HG02623 (cell line): ENCODE results near the gene EIF5B.
"Not testable (repeated sequence)": the region's sequence is repeated elsewhere in the genome, so short reads cannot be mapped to it uniquely, and the experiment has no call there.

ENCODE experiments used
- ATAC-seq: cut with Tn5 transposase; IDR thresholded peaks from one replicate; pipeline ENCODE4 v1.9.1; 2021; ENCODE audit warnings: moderate library complexity; ENCODE audit not compliant: unreplicated experiment

EIF5B gene

DNA sequence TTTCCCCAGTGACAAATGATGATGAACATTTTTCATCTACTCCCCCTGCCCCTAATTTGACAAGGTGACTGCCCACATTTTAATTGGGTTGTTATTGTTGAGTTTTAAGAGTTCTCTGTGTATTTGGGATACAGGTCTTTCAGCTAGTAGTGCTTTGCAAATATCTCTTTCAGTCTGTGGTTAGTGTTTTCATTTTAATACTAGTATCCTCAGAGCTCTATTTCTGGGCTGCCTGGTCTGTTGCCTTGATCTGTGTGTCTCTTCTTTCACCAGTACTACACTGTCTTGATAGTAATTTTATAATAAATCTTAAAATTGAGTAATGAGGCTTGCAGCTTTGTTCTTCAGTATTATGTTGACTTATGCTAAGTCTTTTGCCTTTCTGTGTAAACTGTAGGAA lies 19.7 kb downstream of the EIF5B start:
- ATAC-seq: no peak

DNA sequence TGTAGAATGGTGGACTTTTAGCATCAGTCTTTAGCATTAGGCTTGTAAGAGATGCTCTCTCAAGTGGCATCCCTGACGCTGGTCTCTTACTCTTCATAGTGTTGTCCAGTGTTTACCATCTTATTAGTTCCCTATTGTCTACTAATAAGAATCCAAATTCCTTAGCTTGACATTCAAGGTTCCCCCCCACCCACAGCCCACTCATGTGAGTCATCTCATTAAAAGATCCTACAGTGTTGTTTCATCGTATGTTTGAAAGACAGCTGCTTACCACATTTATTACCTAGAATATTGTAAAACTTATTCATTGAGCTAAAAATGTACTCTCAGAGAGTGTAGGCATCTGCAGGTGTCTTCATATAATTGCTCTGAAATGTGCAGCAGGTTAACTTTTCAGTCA lies 28.5 kb downstream of the EIF5B start:
- ATAC-seq: no peak

DNA sequence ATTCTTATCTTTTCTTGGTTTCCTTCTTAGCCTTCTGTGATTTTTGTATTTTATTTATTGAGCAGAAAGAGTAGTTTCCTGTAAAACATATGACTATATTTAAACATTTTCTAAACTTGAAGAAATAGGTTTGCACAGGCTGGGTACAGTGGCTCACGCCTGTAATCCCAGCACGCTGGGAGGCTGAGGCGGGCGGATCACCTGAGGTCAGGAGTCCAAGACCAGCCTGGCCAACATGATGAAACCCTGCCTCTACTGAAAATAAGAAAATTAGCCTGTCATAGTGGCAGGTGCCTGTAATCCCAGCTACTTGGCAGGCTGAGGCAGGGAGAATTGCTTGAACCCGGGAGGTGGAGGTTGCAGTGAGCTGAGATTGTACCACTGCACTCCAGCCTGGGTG lies 31.7 kb downstream of the EIF5B start:
- not testable (repeated sequence) for ATAC-seq

DNA sequence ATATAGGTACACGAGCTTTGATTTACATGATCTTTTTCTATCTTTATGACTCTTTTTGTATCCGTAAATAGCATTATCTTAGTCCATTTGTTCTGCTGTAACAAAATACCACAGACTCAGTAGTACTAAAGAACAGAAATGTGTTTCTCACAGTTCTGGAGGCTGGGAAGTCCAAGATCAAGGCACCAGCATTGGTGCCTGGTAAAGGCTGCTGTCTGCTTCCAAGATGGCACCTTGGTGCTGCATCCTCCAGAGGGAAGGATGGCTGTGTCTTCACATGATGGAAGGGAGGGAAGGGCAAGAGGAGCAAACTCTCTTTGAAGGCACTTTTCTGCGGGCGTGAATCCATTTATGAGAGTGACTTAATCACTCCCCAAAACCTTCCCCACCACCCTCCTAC lies 36.0 kb downstream of the EIF5B start:
- no peak for ATAC-seq

DNA sequence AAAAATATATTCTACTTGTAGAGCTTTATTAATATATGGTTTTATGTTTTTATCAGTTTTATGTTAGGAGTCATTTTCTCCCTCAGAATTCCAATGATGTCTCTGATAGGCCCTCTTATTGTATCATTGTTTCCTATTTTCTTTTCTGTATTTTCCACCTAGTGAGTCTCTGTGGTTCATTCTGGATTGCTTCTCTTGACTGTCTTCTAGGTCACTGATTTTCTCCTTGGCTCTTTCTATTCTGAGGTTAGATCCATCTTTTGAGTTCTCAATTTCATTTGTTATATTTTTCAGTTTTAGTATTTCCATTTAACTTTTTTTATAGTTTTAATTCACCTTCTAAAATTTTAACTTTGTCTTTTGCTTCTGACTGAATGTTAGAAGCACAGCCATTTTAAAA lies 37.6 kb downstream of the EIF5B start:
- no peak for ATAC-seq

DNA sequence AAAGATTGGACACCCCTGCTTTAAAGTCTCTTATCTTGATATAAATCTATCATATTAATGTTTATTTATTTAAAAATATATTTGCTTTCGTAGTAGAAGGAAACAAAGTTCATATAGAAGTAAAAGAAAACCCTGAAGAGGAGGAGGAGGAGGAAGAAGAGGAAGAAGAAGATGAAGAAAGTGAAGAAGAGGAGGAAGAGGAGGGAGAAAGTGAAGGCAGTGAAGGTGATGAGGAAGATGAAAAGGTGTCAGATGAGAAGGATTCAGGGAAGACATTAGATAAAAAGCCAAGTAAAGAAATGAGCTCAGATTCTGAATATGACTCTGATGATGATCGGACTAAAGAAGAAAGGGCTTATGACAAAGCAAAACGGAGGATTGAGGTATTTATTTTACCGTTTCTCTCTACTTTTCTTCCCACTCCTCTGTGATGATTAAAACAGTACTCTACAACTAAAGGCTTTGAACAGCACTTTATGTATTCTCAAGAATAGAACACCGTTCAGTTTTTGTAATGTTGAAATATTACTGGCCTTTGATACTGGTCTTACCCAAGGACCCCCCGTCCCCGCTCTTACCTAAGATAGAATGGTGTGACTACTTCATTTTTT lies 39.2 kb downstream of the EIF5B start:
- no peak for ATAC-seq

DNA sequence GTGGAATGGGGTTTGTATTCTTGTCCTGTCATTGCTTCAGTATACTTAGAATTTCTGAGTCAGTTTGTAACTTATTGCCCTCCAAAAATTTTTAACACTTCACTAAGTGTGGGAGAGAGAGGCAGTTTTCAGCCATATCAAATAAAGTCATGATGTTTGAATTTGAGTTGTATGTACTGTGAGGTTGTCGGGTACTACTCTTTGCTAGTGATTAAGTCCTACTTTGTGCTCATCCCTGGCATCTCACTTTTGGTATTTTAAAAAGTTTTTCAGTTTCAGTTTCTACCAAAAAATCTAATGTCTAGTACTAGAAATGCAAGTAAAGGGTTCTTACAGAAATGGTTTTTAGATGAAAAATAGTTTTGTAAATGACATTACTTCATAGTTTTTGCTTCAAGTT lies 40.7 kb downstream of the EIF5B start:
- no peak for ATAC-seq

DNA sequence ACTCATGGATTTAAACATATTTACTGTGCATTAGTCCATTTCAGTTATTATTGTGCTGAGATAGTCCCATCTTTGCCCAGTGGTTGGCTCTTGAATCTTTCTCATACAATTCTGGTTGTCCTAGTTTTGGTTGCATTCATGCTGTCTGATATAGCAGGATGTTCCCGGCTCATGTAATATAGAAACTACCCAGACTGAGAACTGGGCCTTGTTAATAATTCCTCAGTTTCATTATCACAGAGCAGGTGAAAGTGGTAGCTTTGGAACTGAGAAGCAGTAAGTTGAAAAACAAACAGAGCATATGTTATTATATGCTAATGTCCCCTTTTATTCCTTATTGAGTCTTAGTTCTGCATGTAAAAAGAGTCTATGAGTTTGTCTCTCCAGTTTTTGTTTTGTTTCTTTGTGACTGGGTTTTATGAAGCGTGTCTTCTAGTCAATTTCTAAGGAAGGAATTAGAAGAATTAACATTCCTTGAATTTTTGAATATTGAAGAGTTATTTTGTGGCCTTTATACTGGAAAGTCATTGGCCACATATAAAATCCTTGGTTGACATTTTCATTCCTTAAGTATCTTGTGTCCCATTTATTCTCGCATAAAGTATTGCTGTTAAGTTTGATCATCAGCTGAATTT lies 43.3 kb downstream of the EIF5B start:
- ATAC-seq: no peak

DNA sequence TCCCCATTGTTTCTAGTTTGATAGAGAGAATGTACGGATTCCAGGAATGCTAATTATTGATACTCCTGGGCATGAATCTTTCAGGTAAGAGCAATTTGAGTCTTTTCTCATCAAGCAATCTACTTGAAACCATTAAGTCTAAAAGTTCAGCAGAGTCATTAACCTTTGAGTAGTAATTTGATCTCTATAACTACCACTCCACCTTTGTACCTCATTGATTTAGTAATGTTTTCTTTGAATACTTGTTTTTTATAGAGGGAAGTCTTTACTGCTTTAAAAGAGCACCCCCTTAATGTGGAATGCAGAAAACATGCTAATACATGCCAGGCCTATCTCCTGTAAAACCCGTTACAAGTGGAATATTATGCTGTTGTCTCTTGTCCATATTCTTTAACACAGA lies 45.0 kb downstream of the EIF5B start:
- ATAC-seq: no peak

DNA sequence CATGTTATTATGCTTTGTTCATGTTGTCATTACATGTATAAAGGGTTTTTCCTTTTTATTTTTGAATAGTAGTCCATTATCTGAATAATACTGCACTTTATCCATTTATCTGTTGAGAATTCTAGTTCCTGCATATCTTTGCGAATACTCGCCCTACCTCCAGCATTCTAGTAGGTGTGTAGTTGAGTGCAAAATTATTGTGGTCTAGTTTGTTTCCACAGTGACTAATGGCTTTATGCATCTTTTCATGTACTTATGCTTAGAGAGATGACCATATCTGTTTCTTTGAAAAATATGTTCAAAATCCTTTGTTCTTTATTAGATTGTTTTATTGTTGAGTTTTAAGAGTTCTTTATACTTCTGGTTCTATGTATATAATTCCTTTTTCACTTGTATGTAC lies 48.8 kb downstream of the EIF5B start:
- no peak for ATAC-seq

DNA sequence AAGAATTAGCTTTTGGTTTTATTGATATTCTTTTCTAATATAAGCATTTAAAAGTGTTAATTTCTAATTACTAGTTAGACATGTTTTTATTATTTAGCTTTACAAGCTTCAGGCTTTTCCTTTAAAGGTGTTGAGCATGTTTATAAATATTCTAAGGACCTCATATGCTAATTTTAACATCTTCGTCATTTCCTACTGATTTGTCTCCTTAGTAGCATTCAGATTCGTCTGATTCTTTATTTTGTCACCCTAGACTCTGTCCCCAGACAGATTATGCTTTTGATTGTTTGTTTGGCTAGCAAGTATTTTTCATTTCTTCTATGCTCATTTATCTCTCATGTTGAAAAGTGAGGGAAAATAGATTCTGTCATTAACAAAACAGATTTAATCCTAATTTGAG lies 51.7 kb downstream of the EIF5B start:
- ATAC-seq: no peak

DNA sequence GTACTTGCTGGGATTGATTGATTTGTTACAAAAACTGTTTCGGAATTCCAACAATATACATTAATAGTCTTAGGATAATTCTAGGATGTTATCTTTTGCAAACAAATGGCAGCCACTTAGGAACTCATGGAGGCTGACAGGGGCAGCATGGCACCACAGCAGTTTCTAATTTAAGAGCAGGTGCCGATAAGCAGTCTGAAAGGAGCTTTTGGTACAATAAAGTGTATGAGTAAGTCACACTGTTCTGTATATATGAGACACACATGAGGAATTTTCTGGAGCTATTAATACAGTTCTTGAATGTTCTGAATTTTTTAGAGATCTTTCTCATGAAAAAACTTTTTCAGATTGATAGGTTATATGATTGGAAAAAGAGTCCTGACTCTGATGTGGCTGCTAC lies 52.2 kb downstream of the EIF5B start:
- no peak for ATAC-seq

DNA sequence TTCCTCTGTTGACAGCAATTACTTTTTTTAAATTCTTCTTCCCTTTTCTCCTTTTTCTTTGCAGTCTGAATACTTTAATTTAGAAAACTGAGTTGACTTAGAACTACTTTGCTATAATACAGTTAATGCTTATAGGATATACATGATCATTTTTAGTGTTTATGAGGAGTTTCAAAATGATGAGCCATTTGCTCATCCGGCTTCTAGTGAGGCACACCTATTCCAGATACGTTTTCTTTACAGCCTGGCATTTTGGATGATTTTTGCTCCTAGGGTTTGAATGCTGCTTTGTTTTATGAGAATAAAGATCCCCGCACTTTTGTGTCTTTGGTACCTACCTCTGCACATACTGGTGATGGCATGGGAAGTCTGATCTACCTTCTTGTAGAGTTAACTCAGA lies 52.8 kb downstream of the EIF5B start:
- no peak for ATAC-seq

DNA sequence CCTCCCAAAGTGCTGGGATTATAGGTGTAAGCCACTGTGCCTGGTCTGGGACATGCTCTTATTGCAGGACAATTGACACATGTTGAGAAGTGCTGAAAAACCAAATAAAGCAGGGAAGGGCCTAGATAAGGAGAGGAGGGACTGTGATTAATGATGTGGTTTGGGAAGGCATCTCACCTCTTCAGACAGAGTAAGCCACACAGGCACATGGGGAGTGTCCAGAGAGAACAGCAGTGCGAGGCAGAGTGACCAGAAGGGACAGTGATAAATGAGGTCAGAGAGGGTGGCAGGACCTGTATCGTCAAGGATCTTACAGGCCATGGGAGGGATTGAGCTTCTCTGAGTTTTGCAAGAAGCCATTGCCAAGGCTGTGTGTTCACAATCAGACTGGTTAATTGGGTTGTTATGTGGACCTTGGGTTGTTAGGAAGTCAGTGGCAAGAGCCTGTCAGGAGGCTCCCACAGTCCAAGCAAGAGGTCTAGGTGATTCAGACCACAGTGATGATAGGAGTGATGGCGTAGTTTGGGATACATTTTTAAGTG lies 58.5 kb downstream of the EIF5B start:
- no peak for ATAC-seq

DNA sequence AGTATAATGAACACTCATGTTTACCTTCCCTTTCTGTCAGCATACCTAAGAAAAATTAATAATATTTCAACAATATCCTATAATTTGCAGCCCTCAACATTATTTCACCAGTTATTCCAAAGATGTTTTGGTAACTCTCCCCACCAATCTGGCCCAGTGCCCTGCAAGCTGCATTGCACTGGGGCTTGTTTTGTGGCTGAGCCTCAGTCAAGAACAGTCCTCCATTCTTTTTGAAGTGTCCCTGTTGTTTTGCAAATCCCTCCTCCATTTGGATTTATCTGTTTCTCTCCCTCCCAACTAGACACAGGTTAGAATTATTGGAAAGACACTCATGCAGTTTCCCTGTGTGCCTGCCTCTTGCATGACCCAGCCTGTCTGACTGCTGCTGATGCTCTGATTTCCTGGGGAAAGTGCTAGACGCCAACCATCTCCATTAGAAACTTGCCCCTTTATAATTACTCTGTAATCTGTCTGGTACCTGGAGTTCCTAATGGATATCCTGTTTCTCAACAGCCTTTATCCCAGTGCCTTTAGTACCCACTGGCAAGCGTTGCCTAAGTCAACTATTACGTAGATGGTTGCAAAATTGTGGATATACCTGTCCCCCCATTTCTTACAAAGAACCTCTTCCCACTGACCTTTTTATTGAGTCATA lies 60.2 kb downstream of the EIF5B start:
- no peak for ATAC-seq

DNA sequence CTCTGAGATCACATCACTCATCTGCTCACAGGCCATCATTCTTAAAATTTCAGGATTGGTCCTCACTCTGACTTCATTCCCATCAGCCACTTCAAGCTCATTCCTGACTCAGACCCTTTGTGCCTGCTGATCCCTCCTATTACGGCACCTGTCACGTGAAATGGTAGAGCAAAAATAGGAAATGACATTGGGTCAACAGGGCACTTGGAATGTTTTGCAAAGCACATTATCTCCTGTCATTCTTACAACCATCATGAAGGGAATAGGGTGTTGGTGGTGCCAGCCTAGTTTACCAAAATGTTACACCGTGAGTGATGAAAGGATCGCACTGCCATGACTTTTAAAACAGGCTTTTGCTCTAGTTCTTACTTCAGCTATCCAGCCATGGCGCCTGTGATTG lies 61.1 kb downstream of the EIF5B start:
- ATAC-seq: no peak

DNA sequence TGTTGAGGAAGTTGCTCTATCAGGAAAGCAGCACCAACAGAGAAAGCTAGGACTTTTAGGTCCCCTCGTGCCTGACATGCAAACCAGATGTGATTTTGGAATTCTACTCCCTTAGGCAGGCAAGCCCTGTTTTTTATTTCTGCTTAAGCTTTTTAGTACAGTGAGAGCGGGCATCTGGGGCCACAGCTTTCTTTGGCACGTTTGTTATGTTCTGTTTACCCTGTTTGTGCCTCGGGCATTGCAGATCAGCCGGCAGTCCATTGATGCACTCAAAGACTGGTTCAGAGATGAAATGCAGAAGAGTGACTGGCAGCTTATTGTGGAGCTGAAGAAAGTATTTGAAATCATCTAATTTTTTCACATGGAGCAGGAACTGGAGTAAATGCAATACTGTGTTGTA lies 61.9 kb downstream of the EIF5B start:
- no peak for ATAC-seq

DNA sequence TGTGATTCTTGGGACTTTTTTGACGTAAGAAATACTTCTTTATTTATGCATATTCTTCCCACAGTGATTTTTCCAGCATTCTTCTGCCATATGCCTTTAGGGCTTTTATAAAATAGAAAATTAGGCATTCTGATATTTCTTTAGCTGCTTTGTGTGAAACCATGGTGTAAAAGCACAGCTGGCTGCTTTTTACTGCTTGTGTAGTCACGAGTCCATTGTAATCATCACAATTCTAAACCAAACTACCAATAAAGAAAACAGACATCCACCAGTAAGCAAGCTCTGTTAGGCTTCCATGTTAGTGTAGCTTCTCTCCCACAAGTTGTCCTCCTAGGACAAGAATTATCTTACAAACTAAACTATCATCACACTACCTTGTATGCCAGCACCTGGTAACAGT lies 62.6 kb downstream of the EIF5B start:
- no peak for ATAC-seq

DNA sequence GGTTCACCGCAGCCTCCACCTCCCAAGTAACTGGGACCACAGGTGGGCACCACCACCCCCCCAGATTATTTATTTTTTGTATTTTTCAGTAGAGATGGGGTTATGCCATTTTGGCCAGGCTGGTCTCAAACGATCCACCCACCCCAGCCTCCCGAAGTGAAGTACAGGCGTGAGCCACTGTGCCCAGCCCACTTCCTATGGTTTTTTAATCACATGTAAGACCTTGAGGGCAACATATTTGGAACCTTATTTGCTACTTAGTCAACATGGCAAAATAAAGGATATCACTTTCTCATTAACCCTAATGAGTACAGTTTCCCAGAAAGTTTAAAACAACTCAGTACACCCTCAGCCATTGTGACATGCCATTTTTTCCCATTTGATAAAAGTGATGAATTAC lies 64.7 kb downstream of the EIF5B start:
- no peak for ATAC-seq

DNA sequence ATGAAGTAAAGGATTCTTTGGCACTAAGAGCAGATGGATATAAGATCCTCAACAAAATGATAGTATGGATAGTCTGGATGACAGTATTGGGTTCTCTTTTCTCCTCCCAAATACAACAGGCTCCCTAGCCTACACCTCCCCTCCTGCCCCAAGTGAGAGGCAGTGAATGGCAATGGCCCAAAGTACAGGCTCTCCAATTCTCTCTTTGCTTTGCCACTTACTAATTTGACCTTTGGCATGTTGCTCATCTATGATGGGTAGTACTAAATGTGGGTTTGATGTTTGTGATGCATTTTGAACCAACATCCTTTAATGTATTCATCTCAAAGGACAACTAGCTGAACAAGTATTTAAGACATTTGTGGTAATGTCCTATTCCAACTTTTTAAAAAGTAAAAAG lies 65.9 kb downstream of the EIF5B start:
- no peak for ATAC-seq

DNA sequence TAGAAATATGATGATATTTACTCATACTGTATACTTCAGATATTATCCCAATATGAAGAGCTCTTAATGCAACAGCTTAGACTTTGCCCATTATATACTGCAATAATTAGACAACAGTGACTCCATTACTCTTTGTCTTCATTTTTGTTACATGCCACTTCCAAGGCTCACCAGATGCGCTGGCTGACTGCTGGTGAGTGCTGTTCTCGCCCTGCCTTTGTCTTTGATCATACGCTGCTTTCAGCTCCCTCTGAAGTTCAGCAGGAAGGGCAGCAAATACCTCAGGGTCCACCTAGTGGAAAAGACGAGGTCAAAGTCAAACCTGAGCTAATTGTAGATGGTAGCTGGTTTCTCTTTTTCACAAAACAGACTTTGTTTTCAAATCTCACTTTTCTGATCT lies 66.3 kb downstream of the EIF5B start:
- no peak for ATAC-seq

DNA sequence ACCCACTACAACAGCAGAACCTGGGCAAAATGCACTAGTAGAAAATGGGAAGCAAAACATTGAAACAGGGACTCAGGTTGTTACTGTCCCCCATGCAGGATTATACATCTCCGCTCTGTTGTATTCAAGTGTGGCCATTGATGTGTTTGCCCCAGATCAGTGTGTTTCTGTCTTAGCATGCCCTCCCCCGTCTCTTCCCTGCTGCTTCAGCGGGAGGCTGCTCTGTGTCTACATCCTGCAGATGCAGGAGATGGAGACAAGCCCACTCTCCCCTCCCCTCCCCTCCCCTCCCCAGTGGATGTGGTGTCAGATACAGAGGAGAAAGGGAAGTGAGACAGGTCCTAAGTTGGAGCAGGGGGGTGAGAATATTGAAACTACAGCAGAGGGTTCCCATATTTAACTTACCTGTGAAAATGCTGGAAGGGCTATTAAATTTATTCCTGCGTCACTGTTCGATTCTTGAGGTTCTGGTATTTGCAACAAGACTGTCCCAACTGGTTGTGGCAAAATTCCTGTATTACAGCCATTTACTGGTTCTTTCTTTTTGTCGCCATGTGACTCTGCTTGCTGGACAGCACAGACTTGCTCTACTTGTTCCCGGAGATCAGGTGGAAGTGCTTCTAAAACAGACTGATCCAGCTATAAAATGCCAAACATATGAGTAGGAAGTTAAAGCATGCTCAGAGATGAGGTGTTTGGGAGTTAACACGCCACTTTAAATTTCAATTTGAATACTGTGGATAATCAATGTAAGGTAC lies 67.0 kb downstream of the EIF5B start:
- ATAC-seq: no peak
